GM18873 (cell line): ENCODE data around the gene PRND.
"Not testable (repeated sequence)": the region's sequence is repeated elsewhere in the genome, so short reads cannot be mapped to it uniquely, and the experiment has no call there.

Experiments
- ATAC-seq: cut with Tn5 transposase; IDR thresholded peaks from one replicate; pipeline ENCODE4 v1.9.1; 2021; ENCODE audit warnings: mild to moderate bottlenecking, moderate library complexity, moderate number of reproducible peaks; ENCODE audit not compliant: unreplicated experiment, low FRiP score

The PRND gene

DNA sequence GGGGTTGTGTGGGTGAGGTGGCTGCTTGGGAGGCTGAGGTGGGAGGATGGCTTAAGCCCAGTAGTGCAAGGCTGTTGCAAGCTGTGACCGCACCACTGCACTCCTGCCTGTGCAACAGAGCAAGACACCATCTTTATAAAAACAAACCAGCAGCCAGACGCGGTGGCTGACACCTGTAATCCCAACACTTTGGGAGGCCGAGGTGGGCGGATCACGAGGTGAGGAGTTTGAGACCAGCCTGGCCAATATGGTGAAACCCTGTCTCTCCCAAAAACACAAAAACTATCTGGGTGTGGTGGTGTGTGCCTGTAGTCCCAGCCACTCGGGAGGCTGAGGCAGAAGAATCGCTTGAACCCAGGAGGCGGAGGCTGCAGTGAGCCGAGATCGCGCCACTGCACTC lies 14.8 kb upstream of the PRND start:
- ATAC-seq = not testable (repeated sequence)

- no peak for ATAC-seq
Observed at GRCh38 chr20:4708036-4708435, 13.7 kb upstream of the PRND start.

GRCh38 chr20:4708856-4709255 lies 12.9 kb upstream of the PRND start:
- no peak for ATAC-seq

GRCh38 chr20:4709261-4710105 lies 12.2 kb upstream of the PRND start:
- ATAC-seq = no peak

GRCh38 chr20:4710106-4710475 lies 11.6 kb upstream of the PRND start:
- no peak for ATAC-seq

DNA sequence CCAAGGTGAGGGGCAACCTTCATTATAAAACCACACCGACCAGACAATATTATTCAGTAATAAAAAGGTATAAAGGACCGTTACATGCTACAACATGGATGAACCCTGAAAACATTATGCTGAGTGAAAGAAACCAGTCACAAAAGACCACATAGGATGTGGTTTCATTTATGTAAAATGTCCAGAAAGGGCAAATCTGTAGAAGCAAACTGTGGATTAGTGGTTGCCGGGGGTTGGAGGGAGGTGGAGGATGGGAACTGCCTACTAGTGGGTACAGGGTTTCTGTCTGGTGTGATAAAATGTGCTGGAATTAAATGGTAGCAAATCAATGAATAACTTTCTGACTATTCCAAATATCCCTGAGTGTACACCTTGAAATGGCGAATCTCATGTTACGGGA lies 10.2 kb upstream of the PRND start:
- peak; percentile 57 for ATAC-seq

GRCh38 chr20:4713401-4713800 lies 8.3 kb upstream of the PRND start:
- ATAC-seq = no peak

DNA sequence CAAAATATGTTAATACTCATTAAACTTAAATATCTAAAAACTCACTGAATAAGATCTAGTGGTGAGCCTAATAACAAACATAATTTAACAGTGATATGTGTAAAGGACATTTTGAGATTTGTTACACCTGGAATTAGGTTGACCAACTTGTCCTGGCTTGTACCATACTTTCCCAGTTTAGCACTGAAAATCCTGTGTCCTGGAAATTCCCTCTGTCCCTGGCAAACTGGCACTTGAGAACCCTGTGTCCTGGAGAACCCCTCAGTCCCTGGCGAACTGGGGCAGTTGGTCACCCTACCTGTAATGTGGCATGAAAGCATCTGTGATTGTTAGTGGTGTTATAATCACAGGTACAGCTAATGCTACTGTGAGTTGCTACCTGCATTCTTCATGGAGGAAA lies 6.9 kb upstream of the PRND start:
- ATAC-seq = no peak

DNA sequence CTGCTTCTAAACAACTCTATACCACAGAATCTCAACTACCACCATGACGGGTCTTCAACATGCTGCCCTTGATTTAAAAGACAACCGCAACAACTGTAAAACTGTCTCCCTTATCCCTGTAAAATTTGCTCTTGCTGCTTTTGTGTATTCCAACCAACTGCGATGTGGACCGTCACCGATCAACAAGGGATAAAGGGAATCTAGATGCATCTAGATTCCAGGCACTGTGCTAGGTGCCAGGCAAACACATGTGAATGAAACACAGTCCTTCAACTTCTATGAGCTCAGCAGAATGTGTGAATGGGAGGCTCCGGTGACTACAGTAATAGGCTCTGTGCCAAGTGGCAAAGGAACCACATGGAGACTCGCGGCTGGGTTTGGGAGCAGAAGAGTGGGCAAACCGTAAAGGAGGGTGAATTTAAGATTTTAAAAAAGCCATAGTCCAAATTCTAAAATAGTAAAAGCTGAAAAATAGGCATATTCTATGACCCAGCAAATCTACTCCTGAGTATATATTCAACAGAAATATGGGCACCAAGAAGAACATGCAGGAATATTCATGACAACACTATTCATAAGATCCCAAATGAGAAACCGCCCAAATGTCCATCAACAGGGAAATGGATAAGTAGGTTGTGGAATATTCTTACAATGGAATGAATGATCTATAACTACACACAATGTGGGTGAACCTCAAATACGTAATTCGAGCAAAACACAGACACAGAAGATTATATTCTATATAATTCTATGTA lies 3.7 kb upstream of the PRND start:
- no peak for ATAC-seq

DNA sequence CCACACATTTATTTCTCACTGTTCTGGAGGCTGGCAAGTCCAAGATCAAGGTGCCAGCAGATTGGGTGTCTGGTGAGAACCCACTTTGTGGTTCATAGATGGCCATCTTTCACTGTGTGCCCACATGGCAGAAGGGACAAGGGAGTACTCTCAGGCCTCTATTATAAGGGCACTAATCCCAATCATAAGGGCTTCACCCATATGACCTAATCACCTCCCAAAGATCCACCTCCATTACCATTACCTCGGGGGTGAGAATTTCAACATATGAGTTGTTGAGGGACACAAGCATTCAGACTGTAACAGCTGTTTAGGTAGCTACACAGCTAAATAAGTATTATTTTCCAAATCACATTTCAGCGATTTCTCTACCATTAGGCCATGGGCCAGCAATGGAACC lies 2.5 kb upstream of the PRND start:
- no peak for ATAC-seq

DNA sequence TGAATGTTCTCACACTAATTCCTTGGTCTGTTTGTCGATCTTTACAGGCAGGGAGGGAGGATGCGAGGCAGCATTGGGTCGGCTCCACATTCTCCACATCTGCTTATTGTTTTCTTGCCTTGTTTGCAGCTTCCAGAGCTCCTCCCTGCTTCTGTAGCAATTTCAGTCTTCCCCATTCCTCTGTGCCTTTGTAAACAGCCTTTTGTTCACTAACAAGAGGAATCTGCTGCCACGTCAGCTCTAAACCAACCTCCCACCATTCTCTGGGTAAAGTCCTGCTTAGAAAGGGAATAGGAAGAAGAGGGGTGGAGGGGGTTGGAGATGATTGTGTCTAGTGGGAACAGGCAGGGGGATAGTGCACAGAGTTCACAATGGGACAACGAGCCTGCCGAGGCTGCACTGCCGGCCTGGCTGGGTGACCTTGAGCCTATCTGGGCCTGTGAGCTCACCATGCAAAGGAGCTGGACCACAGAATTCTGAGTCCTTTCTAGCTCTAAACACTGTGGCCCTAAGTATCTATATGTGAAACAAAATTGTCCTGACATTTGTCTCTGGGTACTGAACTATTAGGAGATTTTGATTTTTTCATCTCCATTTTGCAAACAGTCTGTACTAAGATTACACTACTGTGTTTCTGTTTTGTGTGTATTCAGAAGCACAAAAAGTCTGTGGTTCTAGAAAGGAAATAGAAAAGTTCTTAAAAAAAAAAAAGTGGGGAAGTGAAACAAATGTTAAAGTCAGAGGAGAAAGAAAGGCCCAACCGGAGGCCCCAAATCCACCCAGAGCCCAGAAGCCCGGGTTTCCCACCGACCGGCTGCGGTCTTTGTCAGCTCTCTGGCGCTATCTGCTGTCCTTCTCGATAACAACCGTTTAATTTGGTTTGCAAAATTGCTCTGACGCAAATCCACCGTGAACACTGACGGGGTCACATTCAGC lies 1.4 kb upstream of the PRND start:
- ATAC-seq = peak; percentile 87

- ATAC-seq = peak; percentile 17
Observed at GRCh38 chr20:4720977-4721349, 746 bp upstream of the PRND start.

GRCh38 chr20:4722571-4722970 lies 862 bp downstream of the PRND start:
- no peak for ATAC-seq

GRCh38 chr20:4722993-4723392 lies 1.3 kb downstream of the PRND start:
- no peak for ATAC-seq

DNA sequence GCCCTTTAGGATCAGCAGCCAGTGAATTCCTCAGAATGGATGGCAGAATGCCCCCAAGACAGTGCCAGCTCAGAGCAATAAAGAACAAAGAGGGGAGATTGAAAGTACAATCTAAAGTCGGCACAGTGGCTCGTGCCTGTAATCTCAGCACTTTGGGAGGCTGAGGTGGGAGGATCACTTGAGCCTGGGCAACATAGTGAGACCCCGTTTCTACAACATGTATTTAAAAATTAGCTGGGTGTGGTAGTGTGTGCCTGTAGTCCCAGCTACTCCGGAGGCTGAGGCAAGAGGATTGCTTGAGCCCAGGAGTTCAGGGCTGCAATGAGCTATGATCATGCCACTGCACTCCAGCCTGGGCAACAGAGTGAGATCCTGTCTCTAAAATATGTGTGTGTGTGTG lies 1.8 kb downstream of the PRND start:
- not testable (repeated sequence) for ATAC-seq

- ATAC-seq = no peak
Observed at GRCh38 chr20:4724459-4725262, 3.0 kb downstream of the PRND start.

- no peak for ATAC-seq
Observed at GRCh38 chr20:4725263-4725550, 3.5 kb downstream of the PRND start.

DNA sequence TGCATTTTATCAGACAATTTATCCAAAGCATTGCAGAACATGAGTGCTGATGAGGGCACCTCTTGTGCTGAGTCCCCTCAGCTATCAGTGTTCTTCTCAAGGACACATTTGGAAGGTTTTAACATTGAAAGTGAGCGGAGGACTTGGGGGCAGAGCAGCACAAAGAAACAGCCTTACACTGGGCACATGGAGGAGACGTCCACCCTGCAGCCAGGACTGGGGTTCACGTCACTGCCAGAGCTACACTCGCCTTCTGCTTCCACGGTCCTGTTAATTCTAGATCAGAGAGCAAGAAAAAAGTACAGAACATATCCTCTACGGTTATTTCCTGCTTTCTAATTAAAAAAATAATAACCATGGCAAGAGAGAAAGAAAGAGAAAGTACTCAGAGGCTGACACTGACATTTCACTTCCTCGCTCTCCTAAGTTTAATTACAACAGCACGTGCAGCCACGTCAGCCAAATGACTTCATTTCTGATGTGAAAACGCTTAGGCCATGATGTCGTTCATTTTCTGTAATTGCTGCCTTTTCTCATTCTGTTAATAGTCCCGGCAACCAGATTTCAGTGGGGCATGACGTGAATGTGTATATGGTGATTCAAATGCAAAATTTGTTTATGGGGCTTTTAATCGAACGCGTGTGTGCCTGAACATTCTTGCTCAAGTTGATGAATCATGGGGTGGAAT lies 5.1 kb downstream of the PRND start:
- no peak for ATAC-seq

GRCh38 chr20:4728120-4728760 lies 6.5 kb downstream of the PRND start:
- no peak for ATAC-seq
